Large intestine (tissue), 3 donors: ENCODE results near the gene HSD17B8. TPM values are rescaled to one million over a fixed set of nuclear protein-coding genes. Genes with fewer than 3 reads are reported as not detected.

Experiments
- DNase-seq, 2 donors: peaks; one replicate each; pipeline versions ENCODE4 v3.0.0 to v3.0.0-alpha.2; 2013
- H3K27ac ChIP-seq: one replicate; pipeline ENCODE4 v1.5.1; 2013; ENCODE audit warnings: low read length
- H3K27me3 ChIP-seq: 2 replicates; pipeline ENCODE4 v1.6.1; 2013; ENCODE audit warnings: low read length; ENCODE audit not compliant: control insufficient read depth, insufficient read depth
- H3K36me3 ChIP-seq: 2 replicates; pipeline ENCODE4 v1.6.1; 2013; ENCODE audit warnings: low read length; ENCODE audit not compliant: control insufficient read depth, insufficient read depth
- H3K4me1 ChIP-seq: one replicate; pipeline ENCODE4 v1.6.1; 2013; ENCODE audit warnings: low read length; ENCODE audit not compliant: control insufficient read depth, insufficient read depth
- H3K4me3 ChIP-seq: one replicate; pipeline ENCODE4 v1.5.1; 2013; ENCODE audit warnings: low read length
- H3K9me3 ChIP-seq: one replicate; pipeline ENCODE4 v1.6.1; 2013; ENCODE audit warnings: mild to moderate bottlenecking, low read depth, low read length, moderate library complexity; ENCODE audit not compliant: control insufficient read depth
- WGBS: methylation state at CpG from one replicate; pipeline ENCODE4 v1.1.5; 2013; ENCODE audit warnings: low lambda C conversion rate; ENCODE audit not compliant: insufficient coverage; 5-methylcytosine and 5-hydroxymethylcytosine counted together
- polyA plus RNA-seq: library from polyadenylated mRNA; unstranded; fragments of 120-200 nt; gene quantifications from one replicate; pipeline ENCODE4 v1.2.1, GENCODE V29; 2013

Gene HSD17B8
- polyA plus RNA-seq, 1 donor, result 35.9 TPM

- Histone ChIP-seq H3K9me3 (no peaks in the 10 kb centered on the region), H3K4me1 (peaks cover 4% of the 10 kb centered on the region), H3K4me3 (no peak overlapping the region), H3K27ac (no peak overlapping the region), H3K36me3 (no peaks in the 10 kb centered on the region), H3K27me3 (no peaks in the 10 kb centered on the region)
- no peak for DNase-seq
- no CpG with 5 or more reads among the region's 10 CpGs for WGBS
Observed at GRCh38 chr6:33178755-33179475, 25.5 kb upstream of the HSD17B8 start.

GRCh38 chr6:33181141-33181540 is 23.3 kb upstream of the HSD17B8 start:
- Histone ChIP-seq H3K27me3 (peaks cover 5% of the 10 kb centered on the region), H3K36me3 (no peaks in the 10 kb centered on the region), H3K27ac (no peak overlapping the region), H3K4me3 (no peak overlapping the region), H3K4me1 (no peaks in the 10 kb centered on the region), H3K9me3 (no peaks in the 10 kb centered on the region)
- WGBS, result no CpG with 5 or more reads among the region's 7 CpGs
- no peak for DNase-seq

DNA sequence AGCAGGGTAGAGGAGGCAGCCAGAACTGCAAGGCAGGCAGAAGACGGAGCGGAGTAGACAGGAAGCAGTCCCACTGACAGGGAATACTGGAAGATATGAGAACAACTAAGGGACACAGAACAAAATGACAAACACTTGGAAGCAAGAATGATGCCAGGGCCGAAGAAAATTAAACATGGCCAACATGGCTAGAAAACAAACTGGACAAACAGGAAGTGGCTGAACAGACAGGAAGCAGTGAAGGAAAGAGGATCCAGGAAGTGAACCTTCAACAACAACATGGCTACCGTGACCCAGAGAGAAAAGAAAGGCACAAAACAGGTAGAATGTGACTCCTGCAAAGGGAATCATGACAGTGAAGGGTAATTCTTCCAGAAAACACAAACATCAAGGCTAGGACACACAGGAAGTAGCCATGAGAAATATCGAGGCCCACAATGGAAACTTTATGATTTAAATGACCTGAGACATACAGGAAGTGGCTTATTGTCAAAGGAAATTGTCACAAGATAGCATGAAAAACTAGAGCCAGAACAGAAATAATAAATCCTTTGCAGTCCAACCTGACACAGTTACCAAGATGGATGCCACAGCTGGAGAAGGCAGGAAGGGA is 21.3 kb upstream of the HSD17B8 start:
- WGBS, result 79% methylated on average over 2 of the region's 5 CpGs

DNA sequence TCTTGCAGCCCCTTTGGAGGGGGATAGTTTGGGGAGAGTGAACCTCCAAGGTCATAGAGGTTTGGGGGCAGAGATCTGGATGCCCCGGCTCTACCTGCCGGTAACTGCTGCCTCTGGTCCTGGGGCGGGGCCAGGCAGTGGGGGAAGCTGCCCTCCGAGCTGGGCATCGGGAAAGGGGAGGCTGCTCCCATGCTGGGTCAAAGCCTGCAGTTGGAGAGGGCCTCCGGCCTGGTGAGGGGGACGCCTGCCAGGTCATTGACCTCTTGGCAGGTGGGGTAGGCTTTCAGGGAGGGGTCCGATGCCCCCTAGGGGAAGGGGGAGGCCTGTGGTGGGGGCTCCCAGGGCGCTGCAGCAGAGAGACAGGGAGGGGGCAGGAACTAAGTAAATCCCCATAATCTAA is 19.3 kb upstream of the HSD17B8 start:
- no peak for DNase-seq
- H3K27me3 ChIP-seq, result peaks cover 15% of the 10 kb centered on the region
- WGBS, result no CpG with 5 or more reads among the region's 9 CpGs

More for the DNA sequence above, 21.3 kb upstream of the HSD17B8 start:
- DNase-seq, result no peak
- H3K4me3 ChIP-seq, result no peak overlapping the region
- H3K27me3 ChIP-seq, result peaks cover 7% of the 10 kb centered on the region
- no peak overlapping the region for H3K27ac ChIP-seq
- no peaks in the 10 kb centered on the region for H3K4me1 ChIP-seq
- no peaks in the 10 kb centered on the region for H3K9me3 ChIP-seq
- H3K36me3 ChIP-seq, result no peaks in the 10 kb centered on the region

GRCh38 chr6:33185654-33186187 is 18.7 kb upstream of the HSD17B8 start:
- no peak overlapping the region for H3K4me3 ChIP-seq
- DNase-seq, result no peak
- H3K4me1 ChIP-seq, result no peaks in the 10 kb centered on the region
- H3K27me3 ChIP-seq, result peaks cover 20% of the 10 kb centered on the region
- H3K27ac ChIP-seq, result no peak overlapping the region
- no peaks in the 10 kb centered on the region for H3K36me3 ChIP-seq
- no peaks in the 10 kb centered on the region for H3K9me3 ChIP-seq
- 62% methylated on average over 2 of the region's 4 CpGs for WGBS

More for the DNA sequence above, 19.3 kb upstream of the HSD17B8 start:
- H3K27ac ChIP-seq, result no peak overlapping the region
- no peaks in the 10 kb centered on the region for H3K4me1 ChIP-seq
- no peaks in the 10 kb centered on the region for H3K9me3 ChIP-seq
- no peak overlapping the region for H3K4me3 ChIP-seq
- H3K36me3 ChIP-seq, result no peaks in the 10 kb centered on the region

- Histone ChIP-seq H3K27ac (no peak overlapping the region), H3K4me3 (no peak overlapping the region), H3K36me3 (no peaks in the 10 kb centered on the region), H3K4me1 (peaks cover 11% of the 10 kb centered on the region), H3K9me3 (peaks cover 3% of the 10 kb centered on the region), H3K27me3 (peaks cover 40% of the 10 kb centered on the region)
- no peak for DNase-seq
- WGBS, result 75% methylated on average over 1 of the region's 1 CpG
Observed at GRCh38 chr6:33187809-33188208, 16.6 kb upstream of the HSD17B8 start.

GRCh38 chr6:33189164-33189563 is 15.3 kb upstream of the HSD17B8 start:
- H3K4me1 ChIP-seq, result peaks cover 13% of the 10 kb centered on the region
- H3K36me3 ChIP-seq, result peaks cover 6% of the 10 kb centered on the region
- peaks cover 41% of the 10 kb centered on the region for H3K27me3 ChIP-seq
- H3K27ac ChIP-seq, result no peak overlapping the region
- WGBS, result no CpG with 5 or more reads among the region's 8 CpGs
- no peak for DNase-seq
- H3K4me3 ChIP-seq, result no peak overlapping the region
- peaks cover 3% of the 10 kb centered on the region for H3K9me3 ChIP-seq

GRCh38 chr6:33189625-33190448 is 14.6 kb upstream of the HSD17B8 start:
- H3K36me3 ChIP-seq, result peaks cover 12% of the 10 kb centered on the region
- peaks cover 41% of the 10 kb centered on the region for H3K27me3 ChIP-seq
- H3K27ac ChIP-seq, result no peak overlapping the region
- H3K4me3 ChIP-seq, result no peak overlapping the region
- H3K9me3 ChIP-seq, result peaks cover 3% of the 10 kb centered on the region
- DNase-seq, result no peak
- WGBS, result 86% methylated on average over 1 of the region's 7 CpGs
- H3K4me1 ChIP-seq, result peaks cover 13% of the 10 kb centered on the region

DNA sequence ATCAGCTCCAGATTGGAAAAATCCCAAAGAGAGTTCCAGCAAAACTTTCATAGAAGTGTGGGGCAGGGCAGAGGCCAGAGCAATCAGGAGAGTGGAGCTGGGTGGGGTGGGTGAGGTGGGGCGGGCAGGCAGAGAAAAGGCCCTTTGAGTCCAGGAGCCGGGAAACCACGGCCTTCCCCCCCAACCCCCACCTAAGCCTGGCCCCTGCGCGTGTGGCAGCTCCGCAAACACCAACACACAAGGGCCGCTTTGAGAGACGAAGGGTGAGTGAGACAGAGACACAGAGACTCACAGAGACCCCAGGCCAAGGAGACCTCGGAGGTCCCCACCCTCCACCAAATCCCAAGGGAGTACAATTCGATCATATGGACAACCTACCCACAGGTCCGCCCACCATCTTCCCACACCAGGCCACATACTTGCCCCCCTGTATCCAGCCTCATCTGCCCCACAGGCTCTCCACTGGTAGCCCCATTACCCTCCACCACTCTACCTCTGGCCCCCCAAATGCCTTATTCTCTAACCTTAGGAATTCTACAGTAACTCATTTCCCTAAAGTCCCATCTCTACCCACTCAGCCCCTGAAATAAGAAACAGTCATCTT is 13.8 kb upstream of the HSD17B8 start:
- WGBS, result 60% methylated on average over 1 of the region's 11 CpGs
- no peak for DNase-seq
- Histone ChIP-seq H3K27me3 (peaks cover 38% of the 10 kb centered on the region), H3K4me3 (no peak overlapping the region), H3K27ac (no peak overlapping the region), H3K4me1 (peaks cover 13% of the 10 kb centered on the region), H3K36me3 (peaks cover 20% of the 10 kb centered on the region), H3K9me3 (peaks cover 3% of the 10 kb centered on the region)
